HG03066 (cell line): ENCODE results near the gene EPN1.
"Not testable (repeated sequence)": the region's sequence is repeated elsewhere in the genome, so short reads cannot be mapped to it uniquely, and the experiment has no call there.

Source experiments
- ATAC-seq: cut with Tn5 transposase; IDR thresholded peaks from one replicate; pipeline ENCODE4 v1.9.1; 2021; ENCODE audit warnings: low read depth; ENCODE audit not compliant: unreplicated experiment

EPN1 gene

DNA sequence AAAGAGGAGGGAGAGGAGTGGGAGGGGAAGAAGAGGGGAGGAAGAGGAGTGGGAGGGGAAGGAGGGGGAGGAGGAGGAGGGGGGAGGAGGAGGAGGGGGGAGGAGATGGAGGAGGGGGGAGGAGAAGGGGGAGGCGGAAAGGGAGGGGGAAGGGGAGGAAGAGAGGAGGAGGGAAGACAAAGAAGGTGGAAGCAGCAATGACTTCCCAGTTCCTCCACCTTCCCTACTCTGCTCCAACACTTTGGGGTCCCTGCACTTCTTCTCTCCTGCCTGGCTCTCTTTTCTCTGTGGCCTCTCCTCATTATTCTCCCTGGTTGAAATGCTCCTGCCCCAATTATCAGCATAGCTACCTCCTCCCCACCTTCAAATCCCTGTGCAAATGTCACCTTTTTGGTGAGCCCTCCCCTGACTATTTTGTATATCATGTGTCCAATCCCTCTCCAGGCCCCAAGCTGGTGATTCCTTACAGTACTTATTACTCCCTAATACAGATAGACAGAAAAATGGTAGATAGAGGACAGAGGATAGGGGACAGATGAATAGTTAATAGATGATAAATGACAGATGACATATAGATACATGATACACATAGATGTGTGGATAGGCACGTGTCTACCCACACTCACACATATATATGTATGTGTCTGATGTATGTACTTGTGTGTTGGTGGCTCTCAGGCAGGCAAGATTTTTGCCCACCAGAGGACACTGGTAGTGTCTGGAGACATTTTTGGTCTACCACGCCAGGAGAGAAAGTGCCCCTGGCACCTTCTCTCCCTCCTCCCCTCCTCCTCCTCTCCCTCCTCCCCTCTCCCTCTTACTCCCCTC is 38.0 kb downstream of the EPN1 start:
- ATAC-seq, result no peak

GRCh38 chr19:55716531-55716930 is 41.5 kb downstream of the EPN1 start:
- no peak for ATAC-seq

- no peak for ATAC-seq
These were observed 42.2 kb downstream of the EPN1 start for GRCh38 chr19:55717251-55717650.

DNA sequence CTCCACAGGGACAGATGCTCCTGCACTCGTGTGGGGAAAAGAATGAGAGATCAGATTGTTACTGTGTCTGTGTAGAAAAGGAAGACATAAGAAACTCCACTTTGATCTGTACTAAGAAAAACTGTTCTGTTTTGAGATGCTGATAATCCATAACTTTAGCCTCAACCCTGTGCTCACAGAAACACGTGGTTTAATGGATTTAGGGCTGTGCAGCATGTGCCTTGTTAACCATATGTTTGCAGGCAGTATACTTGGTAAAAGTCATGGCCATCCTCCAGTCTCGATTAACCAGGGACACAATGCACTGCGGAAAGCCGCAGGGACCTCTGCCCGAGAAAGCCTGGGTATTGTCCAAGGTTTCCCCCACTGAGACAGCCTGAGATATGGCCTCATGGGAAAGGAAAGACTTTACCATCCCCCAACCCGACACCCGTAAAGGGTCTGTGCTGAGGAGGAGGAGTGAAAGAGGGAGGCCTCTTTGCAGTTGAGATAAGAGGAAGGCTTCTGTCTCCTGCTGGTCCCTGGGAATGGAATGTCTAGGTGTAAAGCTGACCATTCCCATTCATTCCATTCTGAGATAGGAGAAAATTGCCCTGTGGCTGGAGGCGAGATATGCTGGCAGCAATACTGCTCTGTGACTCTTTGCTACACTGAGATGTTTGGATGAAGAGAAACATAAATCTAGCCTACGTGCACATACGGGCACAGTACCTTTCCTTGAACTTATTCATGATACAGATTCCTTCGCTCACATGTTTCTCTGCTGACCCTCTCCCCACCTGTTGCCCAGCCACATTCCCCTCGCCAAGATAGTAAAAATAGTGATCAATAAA is 43.1 kb downstream of the EPN1 start:
- not testable (repeated sequence) for ATAC-seq

DNA sequence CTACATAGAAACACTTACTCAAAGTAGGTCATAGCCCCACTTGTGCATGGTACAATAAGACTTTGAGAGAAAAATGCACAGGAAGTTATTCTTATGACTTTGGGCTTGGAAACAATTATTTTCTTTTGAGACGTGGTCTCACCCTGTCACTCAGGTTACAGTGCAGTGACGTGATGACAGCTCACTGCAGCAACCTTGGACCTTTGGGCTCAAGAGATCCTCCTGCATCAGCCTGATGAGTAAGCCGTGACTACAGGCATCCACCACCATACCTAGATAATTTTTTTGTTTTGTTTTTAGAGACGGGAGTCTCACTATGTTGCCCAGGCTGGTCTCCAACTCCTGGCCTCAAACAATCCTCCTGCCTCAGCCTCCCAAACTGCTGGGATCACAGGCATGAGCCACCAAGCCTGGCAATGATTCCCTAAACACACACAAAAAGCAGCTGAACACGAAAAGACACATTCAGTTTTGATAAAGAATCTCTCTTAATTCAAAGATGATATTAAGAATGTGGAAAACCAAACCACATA is 45.3 kb downstream of the EPN1 start:
- no peak for ATAC-seq

GRCh38 chr19:55720801-55721200 is 45.8 kb downstream of the EPN1 start:
- ATAC-seq, result no peak

GRCh38 chr19:55723491-55723890 is 48.5 kb downstream of the EPN1 start:
- ATAC-seq, result no peak

- not testable (repeated sequence) for ATAC-seq
These were observed 55.4 kb downstream of the EPN1 start for GRCh38 chr19:55730378-55730777.

- ATAC-seq, result no peak
These were observed 63.3 kb downstream of the EPN1 start, which contains the start of gene NLRP9 for GRCh38 chr19:55738302-55738701. TSS of gene NLRP9 (minus strand) at chr19:55738402. CDS start at chr19:55738374, 28 bp downstream.

DNA sequence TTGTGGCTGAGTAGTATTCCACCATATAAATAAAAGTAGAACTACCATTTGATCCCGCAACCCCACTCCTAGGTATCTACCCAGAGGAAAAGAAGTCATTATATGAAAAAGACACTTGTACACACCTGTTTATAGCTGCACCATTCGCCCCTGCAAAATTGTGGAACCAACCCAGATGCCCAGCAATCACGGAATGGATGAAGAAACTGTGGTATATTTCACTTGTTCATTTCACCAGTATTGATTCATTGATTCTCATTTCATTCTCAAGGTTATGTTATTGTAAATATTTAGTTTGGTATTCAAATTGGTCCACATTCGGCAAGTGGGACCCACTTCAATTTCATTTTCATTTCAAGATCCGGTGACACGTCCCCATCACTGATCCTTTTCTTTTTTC is 75.7 kb downstream of the EPN1 start:
- ATAC-seq, result no peak

GRCh38 chr19:55753401-55753800 is 78.4 kb downstream of the EPN1 start:
- ATAC-seq, result no peak

- not testable (repeated sequence) for ATAC-seq
These were observed 81.8 kb downstream of the EPN1 start for GRCh38 chr19:55756808-55757207.

GRCh38 chr19:55758797-55759196 is 83.8 kb downstream of the EPN1 start, which contains the start of gene RFPL4A:
TSS of gene RFPL4A (plus strand) at chr19:55759097. CDS start at chr19:55761801, 2,704 bp downstream.
- not testable (repeated sequence) for ATAC-seq
